A673 (cell line): Measurements from ENCODE around the gene TMEM186. TPM values are rescaled to one million over a fixed set of nuclear protein-coding genes. Genes with fewer than 3 reads are reported as not detected.

Source experiments
- Bru-seq: library from RNA; stranded (reverse); fragments of 400-500 nt; gene quantifications from one replicate; lab custom pipeline; 2021; lab: Mats Ljungman, UMichigan
- BruChase-seq, 2 experiments: library from RNA; stranded (reverse); fragments of 400-500 nt; gene quantifications; one replicate each; lab custom pipeline; 2021; lab: Mats Ljungman, UMichigan
- BruUV-seq: library from RNA; stranded (reverse); fragments of 400-500 nt; replicated peaks from 2 replicates; lab custom pipeline; 2021; lab: Mats Ljungman, UMichigan
- CTCF ChIA-PET: fragments of 300-600 bp; sonication (Branson Sonifier 250); formaldehyde crosslinking; loops from one replicate; lab custom pipeline; 2022; ENCODE audit warnings: antibody characterized with exemption; lab: Charles Lee
- POLR2A ChIA-PET: fragments of 300-600 bp; sonication (Branson Sonifier 250); formaldehyde crosslinking; loops from one replicate; lab custom pipeline; 2022; ENCODE audit warnings: antibody characterized with exemption; ENCODE audit not compliant: low non-redundant PET; lab: Charles Lee
- DNase-seq: peaks from one replicate; pipeline ENCODE4 v3.0.0-alpha.2; 2015; ENCODE audit warnings: low spot score
- H3K27ac ChIP-seq: fragments of 200-600 bp; sonication (generic); 2 replicates; pipeline ENCODE4 v1.5.1; 2016; ENCODE audit warnings: mixed run types, low read depth, mild to moderate bottlenecking, mixed read lengths, antibody characterized with exemption, low read length; ENCODE audit not compliant: poor library complexity, severe bottlenecking
- H3K27me3 ChIP-seq: fragments of 200-600 bp; sonication (generic); replicated peaks from 2 replicates; pipeline ENCODE4 v1.6.1; 2017; ENCODE audit warnings: mixed run types, low read depth, mild to moderate bottlenecking, mixed read lengths, antibody characterized with exemption, low read length; ENCODE audit not compliant: insufficient read depth, poor library complexity
- H3K36me3 ChIP-seq: fragments of 200-600 bp; sonication (generic); 2 replicates; pipeline ENCODE4 v1.6.1; 2016; ENCODE audit warnings: mixed run types, mild to moderate bottlenecking, mixed read lengths, antibody characterized with exemption, low read length; ENCODE audit not compliant: insufficient read depth, poor library complexity, severe bottlenecking
- H3K4me1 ChIP-seq: fragments of 200-600 bp; sonication (generic); 2 replicates; pipeline ENCODE4 v1.6.1; 2017; ENCODE audit warnings: mixed run types, mild to moderate bottlenecking, mixed read lengths, antibody characterized with exemption, low read length; ENCODE audit not compliant: insufficient read depth, poor library complexity, severe bottlenecking
- H3K4me3 ChIP-seq: fragments of 200-600 bp; sonication (generic); 2 replicates; pipeline ENCODE4 v1.5.1; 2016; ENCODE audit warnings: low read depth, mixed run types, mild to moderate bottlenecking, mixed read lengths, low read length; ENCODE audit not compliant: poor library complexity, severe bottlenecking
- H3K9me3 ChIP-seq: fragments of 200-600 bp; sonication (generic); 2 replicates; pipeline ENCODE4 v1.6.1; 2016; ENCODE audit warnings: mixed run types, low read depth, mild to moderate bottlenecking, mixed read lengths, antibody characterized with exemption, low read length; ENCODE audit not compliant: poor library complexity, severe bottlenecking
- EZH2 ChIP-seq: fragments of 200-600 bp; sonication (generic); IDR thresholded peaks from 2 replicates; pipeline ENCODE4 v1.6.1; 2017; ENCODE audit warnings: borderline replicate concordance, low read depth, mild to moderate bottlenecking, mixed read lengths, antibody characterized with exemption, low read length; ENCODE audit not compliant: poor library complexity, severe bottlenecking
- intact Hi-C: fragments of 100-400 bp; cut with micrococcal nuclease; formaldehyde crosslinking; loops from one replicate; pipeline ENCODE4 v1.10.0; 2022; ENCODE audit not compliant: unreplicated experiment
- long read RNA-seq: library from polyadenylated mRNA; stranded (forward); transcript quantifications from one replicate; pipeline ENCODE4 v2.0.0, GENCODE V29; 2022
- total RNA-seq: library from RNA; stranded (reverse); gene quantifications from 2 replicates; pipeline ENCODE4 v1.2.3, GENCODE V29; 2021
- TF ChIP-seq, protein P1 (sequence below): fragments of 300-800, 200-600 bp; sonication (generic); conservative IDR thresholded peaks from 2 replicates; pipeline ENCODE4 v1.5.1; 2017; ENCODE audit warnings: low read depth, mild to moderate bottlenecking, antibody characterized with exemption, low read length, moderate library complexity, mixed read lengths

TMEM186 gene
- total RNA-seq, result 13.3 and 13.5 TPM in 2 replicates
- Bru-seq, nascent RNA, result percentile 76 among the genes with signal in this experiment
- percentile 74 among the genes with signal in this experiment for BruChase-seq, experiment 1, labeled RNA remaining after a 2-hour chase
- BruChase-seq, experiment 2, labeled RNA remaining after a 6-hour chase, result percentile 62 among the genes with signal in this experiment
- long read RNA-seq, transcript TMEM186-201 (2 exons, 1,448 nt), result major isoform, 13 of 18 reads
- long read RNA-seq, partial matches to known transcripts, result 5 of 18 reads
- long read RNA-seq, other reads (novel, unspliced or antisense), result 0 of 18 reads

DNA sequence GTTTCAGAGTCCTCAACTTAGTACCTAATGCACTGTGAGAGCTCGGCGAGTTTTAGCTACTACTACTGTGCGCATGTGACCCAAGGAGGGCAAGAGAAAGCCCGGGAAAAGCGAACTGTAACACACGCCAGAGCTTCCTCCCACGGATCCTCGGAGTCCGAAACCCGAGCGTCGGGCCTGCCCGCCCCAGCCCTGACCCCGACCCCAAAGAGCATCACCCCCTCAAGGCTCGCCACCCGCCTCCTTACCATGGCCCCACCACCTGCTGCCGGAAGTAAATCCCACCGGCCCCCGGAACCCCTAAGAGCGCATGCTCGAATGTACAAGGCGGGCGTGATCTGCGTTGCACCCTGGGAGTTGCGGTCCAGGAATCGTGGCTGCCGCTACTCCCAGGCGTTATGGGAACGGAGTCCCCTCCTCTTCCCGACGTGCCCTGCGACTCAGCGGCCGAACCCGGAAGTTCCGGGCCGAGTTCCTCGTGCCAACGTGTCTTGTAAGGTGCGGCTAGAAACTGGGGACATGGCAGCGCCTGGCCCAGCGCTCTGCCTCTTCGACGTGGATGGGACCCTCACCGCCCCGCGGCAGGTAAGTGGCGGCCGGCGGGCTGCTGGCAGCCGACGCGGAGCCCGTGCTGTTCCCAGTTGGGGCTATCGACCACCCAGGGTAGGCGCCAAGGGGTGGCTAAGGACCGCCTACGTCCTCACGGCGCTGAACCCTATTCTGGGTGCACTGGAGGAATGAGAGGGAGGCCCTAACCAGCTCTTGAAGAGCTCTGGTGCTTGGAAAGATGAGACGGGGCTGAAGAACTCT is at the start of gene TMEM186, which contains the start of gene PMM2:
Gene TMEM186, minus strand, starts transcription at position 276 of the 810 bp plus-strand sequence. Its CDS starts 25 bp downstream, at position 251.
Gene PMM2, plus strand, starts transcription at position 476 of the 810 bp plus-strand sequence. Its CDS starts 44 bp downstream, at position 520.
- Histone ChIP-seq H3K4me3 (peak within 1 kb of the TSS; percentile 79), H3K9me3 (no peaks in the 10 kb centered on the region), H3K36me3 (peaks cover 17% of the 10 kb centered on the region), H3K27ac (peak within 1 kb of the TSS; percentile 75), H3K4me1 (peaks cover 12% of the 10 kb centered on the region), H3K27me3 (no peaks in the 10 kb centered on the region)
- BruUV-seq, result no TSS peak
- POLR2A ChIA-PET, result interaction anchor here (0.7 kb wide), 2 partner anchors 13 to 140 kb away, joined by 3 read pairs; no protein-coding TSS in a partner anchor
- TF ChIP-seq EZH2, result no peak
- TF ChIP-seq, protein P1, sequence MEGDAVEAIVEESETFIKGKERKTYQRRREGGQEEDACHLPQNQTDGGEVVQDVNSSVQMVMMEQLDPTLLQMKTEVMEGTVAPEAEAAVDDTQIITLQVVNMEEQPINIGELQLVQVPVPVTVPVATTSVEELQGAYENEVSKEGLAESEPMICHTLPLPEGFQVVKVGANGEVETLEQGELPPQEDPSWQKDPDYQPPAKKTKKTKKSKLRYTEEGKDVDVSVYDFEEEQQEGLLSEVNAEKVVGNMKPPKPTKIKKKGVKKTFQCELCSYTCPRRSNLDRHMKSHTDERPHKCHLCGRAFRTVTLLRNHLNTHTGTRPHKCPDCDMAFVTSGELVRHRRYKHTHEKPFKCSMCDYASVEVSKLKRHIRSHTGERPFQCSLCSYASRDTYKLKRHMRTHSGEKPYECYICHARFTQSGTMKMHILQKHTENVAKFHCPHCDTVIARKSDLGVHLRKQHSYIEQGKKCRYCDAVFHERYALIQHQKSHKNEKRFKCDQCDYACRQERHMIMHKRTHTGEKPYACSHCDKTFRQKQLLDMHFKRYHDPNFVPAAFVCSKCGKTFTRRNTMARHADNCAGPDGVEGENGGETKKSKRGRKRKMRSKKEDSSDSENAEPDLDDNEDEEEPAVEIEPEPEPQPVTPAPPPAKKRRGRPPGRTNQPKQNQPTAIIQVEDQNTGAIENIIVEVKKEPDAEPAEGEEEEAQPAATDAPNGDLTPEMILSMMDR, result no peak
- DNase-seq, result peak; percentile 98
- intact Hi-C loops, result loop anchor here (5.0 kb wide), 1 partner anchor 70 kb away; the partner anchor contains the start of gene CARHSP1
- CTCF ChIA-PET, result no interaction called here

GRCh38 chr16:8847145-8847544 is 49.7 kb upstream of the TMEM186 start:
- intact Hi-C loops, result no loop called here
- Histone ChIP-seq H3K36me3 (peaks cover 43% of the 10 kb centered on the region), H3K27ac (no peak overlapping the region), H3K4me1 (peaks cover 10% of the 10 kb centered on the region), H3K9me3 (no peaks in the 10 kb centered on the region), H3K27me3 (no peaks in the 10 kb centered on the region), H3K4me3 (no peak overlapping the region)
- TF ChIP-seq, protein P1, result no peak
- no peak for TF ChIP-seq EZH2
- ChIA-PET POLR2A (interaction anchor here (0.6 kb wide), 1 partner anchor 24 kb away, joined by 3 read pairs; no protein-coding TSS in a partner anchor), CTCF (no interaction called here)
- BruUV-seq, result no TSS peak
- DNase-seq, result no peak

- no peak overlapping the region for H3K4me3 ChIP-seq
- CTCF ChIA-PET, result no interaction called here
- peaks cover 10% of the 10 kb centered on the region for H3K4me1 ChIP-seq
- BruUV-seq, result no TSS peak
- intact Hi-C loops, result no loop called here
- no peaks in the 10 kb centered on the region for H3K9me3 ChIP-seq
- POLR2A ChIA-PET, result interaction anchor here (0.6 kb wide), 1 partner anchor 23 kb away, joined by 3 read pairs; no protein-coding TSS in a partner anchor
- peaks cover 37% of the 10 kb centered on the region for H3K36me3 ChIP-seq
- peak overlapping the region; percentile 10 for H3K27ac ChIP-seq
- no peak for DNase-seq
- no peaks in the 10 kb centered on the region for H3K27me3 ChIP-seq
- TF ChIP-seq, protein P1, result no peak
- TF ChIP-seq EZH2, result no peak
Measured at GRCh38 chr16:8846401-8846932, 49.0 kb upstream of the TMEM186 start.
